Left colon (tissue), 2 donors: Measurements from ENCODE around the gene ADAM23. TPM values are rescaled to one million over a fixed set of nuclear protein-coding genes. Genes with fewer than 3 reads are reported as not detected.

ENCODE experiments used
- ATAC-seq: fragments of 200-7000 bp; cut with Tn5 transposase; one replicate; pipeline ENCODE4 v1.9.1; 2020; ENCODE audit warnings: mild to moderate bottlenecking, moderate library complexity
- DNase-seq, 2 donors: peaks; one replicate each; pipeline ENCODE4 v3.0.0-alpha.2; 2020
- intact Hi-C, 2 donors: fragments of 100-400 bp; cut with DNase I in 1 of 2; cut with micrococcal nuclease in 1 of 2; formaldehyde crosslinking; loops; one replicate each; pipeline versions ENCODE4 v1.11.2 to v1.14.0; 2022; cut with DNase I, micrococcal nuclease
- total RNA-seq, 2 donors: library from RNA; stranded (reverse); fragmentation: NEBNext Ultra II Directional; extraction: Animal tissue kit (Norgen Biotek cat#: 25700); gene quantifications; one replicate each; pipeline ENCODE4 v1.2.1, GENCODE V29; 2021
- donor health status: DM: no; HTN: no; CAD: no.
- donor health status: DM: yes; HTN: yes; CAD: no.

Gene ADAM23
- total RNA-seq, 2 donors from 2014 or later, result 0.79 to 1.8 TPM

- no peak for ATAC-seq
- intact Hi-C loops, result no loop called here
- DNase-seq, result no peak
Measured at GRCh38 chr2:206433686-206434085, 9.6 kb upstream of the ADAM23 start.

DNA sequence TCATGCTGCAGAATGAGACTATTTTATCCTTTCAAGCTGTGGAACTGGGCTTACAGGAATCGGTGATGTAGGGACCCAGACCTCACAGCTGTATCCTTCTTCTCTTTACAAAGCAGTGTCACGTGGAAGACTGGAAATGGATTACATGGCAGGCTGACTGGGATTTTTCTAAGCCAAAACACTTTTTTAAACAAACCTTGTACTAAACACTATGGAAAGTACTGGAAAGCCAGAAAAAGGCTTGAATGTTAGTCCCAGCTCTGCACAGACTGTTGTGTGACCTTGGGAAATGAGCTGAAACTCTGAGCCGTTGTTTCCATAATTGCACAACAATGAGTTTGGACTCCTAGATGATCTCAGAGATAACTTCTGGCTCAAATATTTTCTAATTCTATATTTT is 7.6 kb upstream of the ADAM23 start:
- DNase-seq (no peak), ATAC-seq (no peak)
- intact Hi-C loops, result no loop called here

- intact Hi-C loops, result no loop called here
- ATAC-seq (no peak), DNase-seq (no peak)
Measured at GRCh38 chr2:206438196-206438724, 5.1 kb upstream of the ADAM23 start.

GRCh38 chr2:206442474-206442832 is 879 bp upstream of the ADAM23 start:
- no peak for ATAC-seq
- no peak for DNase-seq
- intact Hi-C loops, result no loop called here

- ATAC-seq (peak; percentile 34), DNase-seq (no peak)
- intact Hi-C loops, result no loop called here
Measured at GRCh38 chr2:206443735-206444527, 599 bp downstream of the ADAM23 start.

DNA sequence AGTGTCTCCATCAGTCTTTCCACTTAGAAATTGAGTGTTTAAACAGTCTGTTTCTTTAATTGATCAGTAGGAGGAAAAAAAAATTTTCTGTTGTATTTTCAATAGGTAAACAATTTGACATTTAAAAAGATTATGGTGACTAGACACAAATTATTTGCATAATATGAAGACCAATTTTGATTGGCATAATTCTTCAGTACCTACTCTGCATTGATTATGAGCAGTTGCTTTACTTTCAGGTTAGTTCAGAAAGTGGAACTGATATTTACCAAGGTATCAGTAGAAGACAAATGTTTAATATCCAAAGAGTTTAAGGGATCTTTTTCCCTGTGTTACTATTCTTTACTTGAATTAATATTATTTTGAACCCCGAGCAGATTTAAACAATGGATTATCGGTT is 2.6 kb downstream of the ADAM23 start:
- DNase-seq (no peak), ATAC-seq (no peak)
- intact Hi-C loops, result no loop called here

- intact Hi-C loops, result no loop called here
- ATAC-seq, result no peak
Measured at GRCh38 chr2:206452242-206452641, 8.9 kb downstream of the ADAM23 start.

GRCh38 chr2:206452750-206453149 is 9.4 kb downstream of the ADAM23 start:
- DNase-seq (no peak), ATAC-seq (no peak)
- intact Hi-C loops, result no loop called here

More at GRCh38 chr2:206452242-206452641, 8.9 kb downstream of the ADAM23 start:
- no peak for DNase-seq

DNA sequence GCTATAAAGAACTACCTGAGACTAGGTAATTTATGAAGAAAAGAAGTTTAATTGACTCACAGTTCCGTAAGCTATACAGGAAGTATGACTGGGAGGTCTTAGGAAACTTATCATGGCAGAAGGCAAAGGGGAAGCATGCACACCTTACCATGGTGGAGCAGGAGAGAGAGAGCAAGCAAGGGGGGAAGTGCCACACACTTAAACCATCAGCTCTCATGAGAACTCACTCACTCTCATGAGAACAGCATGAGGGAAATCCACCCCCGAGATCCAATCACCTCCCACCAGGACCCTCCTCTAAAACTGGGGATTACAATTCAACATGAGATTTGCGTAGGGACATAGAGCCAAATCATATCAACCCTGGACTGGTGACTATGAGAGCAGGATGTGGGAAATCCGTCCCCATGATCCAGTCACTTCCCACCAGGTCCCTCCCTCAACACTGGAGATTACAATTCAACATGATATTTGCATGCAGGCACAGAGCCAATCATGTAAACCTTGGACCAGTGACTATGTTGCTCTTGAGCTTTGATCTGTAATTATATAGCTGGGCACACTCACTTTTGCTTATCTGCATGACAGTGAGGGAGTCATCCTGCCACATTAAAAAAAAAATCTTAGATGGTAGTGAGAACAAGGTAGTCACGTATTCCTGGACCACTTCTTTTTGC is 12.9 kb downstream of the ADAM23 start:
- intact Hi-C loops, result no loop called here
- ATAC-seq (peak; percentile 95), DNase-seq (peak in 1 of 2 donors; percentile 18)

GRCh38 chr2:206457188-206457634 is 13.9 kb downstream of the ADAM23 start:
- intact Hi-C loops, result no loop called here
- DNase-seq (no peak), ATAC-seq (peak; percentile 67)

- intact Hi-C loops, result no loop called here
- ATAC-seq, result no peak
Measured at GRCh38 chr2:206462240-206462854, 19.0 kb downstream of the ADAM23 start.

DNA sequence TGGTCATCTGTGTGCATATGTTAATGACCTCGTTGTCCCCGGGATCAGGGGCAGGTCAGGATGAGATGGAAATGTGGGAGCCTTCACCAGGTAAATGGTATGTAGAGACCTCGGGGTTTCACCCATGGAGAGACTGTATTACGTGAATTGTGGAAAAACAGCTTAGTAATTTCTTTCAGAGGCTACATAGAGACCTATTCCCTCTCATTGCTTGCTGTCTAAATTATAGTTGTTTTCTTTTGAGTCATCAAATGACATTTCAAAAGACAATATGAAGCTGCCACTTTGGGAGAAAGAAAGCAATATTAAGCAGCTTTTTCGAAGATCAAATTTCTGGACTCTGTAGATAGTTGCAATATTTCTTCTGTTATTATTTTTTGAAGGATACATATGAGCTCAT is 20.4 kb downstream of the ADAM23 start:
- no peak for DNase-seq
- no peak for ATAC-seq
- intact Hi-C loops, result no loop called here

More at GRCh38 chr2:206462240-206462854, 19.0 kb downstream of the ADAM23 start:
- DNase-seq, result no peak

GRCh38 chr2:206464597-206464996 is 21.3 kb downstream of the ADAM23 start:
- intact Hi-C loops, result no loop called here
- ATAC-seq (no peak), DNase-seq (no peak)

GRCh38 chr2:206471524-206472062 is 28.3 kb downstream of the ADAM23 start:
- intact Hi-C loops, result no loop called here
- DNase-seq, result no peak
- no peak for ATAC-seq

- no peak for ATAC-seq
- intact Hi-C loops, result no loop called here
- DNase-seq, result no peak
Measured at GRCh38 chr2:206472094-206472493, 28.8 kb downstream of the ADAM23 start.

GRCh38 chr2:206474099-206474498 is 30.8 kb downstream of the ADAM23 start:
- intact Hi-C loops, result no loop called here
- DNase-seq, result no peak
- no peak for ATAC-seq

GRCh38 chr2:206477296-206477695 is 34.0 kb downstream of the ADAM23 start:
- ATAC-seq, result no peak
- DNase-seq, result no peak
- intact Hi-C loops, result no loop called here

- ATAC-seq (no peak), DNase-seq (no peak)
- intact Hi-C loops, result no loop called here
Measured at GRCh38 chr2:206478340-206478739, 35.0 kb downstream of the ADAM23 start.

GRCh38 chr2:206480161-206480560 is 36.8 kb downstream of the ADAM23 start:
- no peak for DNase-seq
- intact Hi-C loops, result no loop called here
- no peak for ATAC-seq

DNA sequence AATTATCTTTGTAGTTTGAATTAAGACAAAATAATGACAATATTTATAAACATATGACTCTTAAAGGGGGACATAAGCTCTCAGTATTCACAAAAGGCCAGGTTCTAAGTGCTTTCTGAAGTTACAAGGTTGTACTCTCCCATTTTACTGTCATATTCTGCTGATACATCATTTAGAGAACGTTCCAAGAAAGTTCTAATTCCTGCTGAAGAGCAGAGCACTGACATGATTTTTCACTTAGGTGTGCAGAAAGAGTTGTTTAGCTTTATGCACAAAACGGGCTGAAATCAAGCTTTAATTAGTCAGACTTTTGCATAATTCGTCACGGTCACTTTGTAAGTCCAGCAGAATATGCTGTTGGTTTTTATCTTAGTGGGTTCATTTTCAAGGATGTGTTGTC is 37.3 kb downstream of the ADAM23 start:
- ATAC-seq (no peak), DNase-seq (no peak)
- intact Hi-C loops, result no loop called here
